ENCODE results near the gene SGTB.

The SGTB gene

GRCh38 chr5:65762234-65762633 is 40.3 kb upstream of the SGTB start:
- peaks cover 0 to 96% (median 11%) of the 10 kb centered on the region in 11 experiments; a peak in 12 of 22 replicates for H4K20me1 ChIP-seq
- no peak for TF ChIP-seq Cebpa-rat (IDR thresholded peaks at IDR 0.05)
- no peak overlapping the region for H3K4me2 ChIP-seq
- no peak overlapping the region for H3K27ac ChIP-seq
- H3K9ac ChIP-seq: no peak overlapping the region
- H3K36me3 ChIP-seq: peaks cover 41 to 98% (median 70%) of the 10 kb centered on the region in 11 experiments
- no peaks in the 10 kb centered on the region; a peak in 1 of 20 replicates for H3K4me1 ChIP-seq
- no peak overlapping the region for H3K4me3 ChIP-seq
- H3K9me3 ChIP-seq (replicated peaks in 1 of 11): peaks cover 0 to 15% (median 10%) of the 10 kb centered on the region in 11 experiments; a peak in 15 of 22 replicates
- H3K27me3 ChIP-seq: no peaks in the 10 kb centered on the region

- H3K9me3 ChIP-seq (replicated peaks in 1 of 11): no peaks in the 10 kb centered on the region
- no peak overlapping the region for H3K4me2 ChIP-seq
- no peak overlapping the region for H3K9ac ChIP-seq
- no peak overlapping the region for H3K27ac ChIP-seq
- TF ChIP-seq Cebpa-rat (IDR thresholded peaks at IDR 0.05): no peak
- peaks cover 6 to 96% (median 27%) of the 10 kb centered on the region in 11 experiments; a peak in 16 of 22 replicates for H4K20me1 ChIP-seq
- no peaks in the 10 kb centered on the region for H3K27me3 ChIP-seq
- no peak overlapping the region for H3K4me3 ChIP-seq
- peaks cover 26 to 98% (median 55%) of the 10 kb centered on the region in 11 experiments for H3K36me3 ChIP-seq
- no peaks in the 10 kb centered on the region; a peak in 1 of 20 replicates for H3K4me1 ChIP-seq
These were observed 38.8 kb upstream of the SGTB start for GRCh38 chr5:65760504-65761275.

- H3K27ac ChIP-seq: no peak overlapping the region
- peaks cover 0 to 13% (median 4%) of the 10 kb centered on the region in 10 experiments; a peak in 7 of 20 replicates for H3K4me1 ChIP-seq
- TF ChIP-seq Cebpa-rat (IDR thresholded peaks at IDR 0.05): no peak
- no peaks in the 10 kb centered on the region for H3K9me3 ChIP-seq (replicated peaks in 1 of 11)
- no peak overlapping the region for H3K4me2 ChIP-seq
- no peak overlapping the region for H3K4me3 ChIP-seq
- peaks cover 7 to 100% (median 42%) of the 10 kb centered on the region in 11 experiments; a peak in 16 of 22 replicates for H4K20me1 ChIP-seq
- H3K9ac ChIP-seq: no peak overlapping the region
- peaks cover 14 to 97% (median 40%) of the 10 kb centered on the region in 11 experiments; a peak in 21 of 22 replicates for H3K36me3 ChIP-seq
- H3K27me3 ChIP-seq: no peaks in the 10 kb centered on the region
These were observed 36.7 kb upstream of the SGTB start for GRCh38 chr5:65758546-65759144.

- peaks cover 0 to 12% (median 8%) of the 10 kb centered on the region in 11 experiments; a peak in 17 of 22 replicates for H3K9me3 ChIP-seq (replicated peaks in 1 of 11)
- TF ChIP-seq Cebpa-rat (IDR thresholded peaks at IDR 0.05): no peak
- peaks cover 0 to 96% (median 16%) of the 10 kb centered on the region in 11 experiments; a peak in 9 of 22 replicates for H3K36me3 ChIP-seq
- H3K9ac ChIP-seq: no peak overlapping the region
- H3K27me3 ChIP-seq: no peaks in the 10 kb centered on the region
- no peak overlapping the region for H3K4me3 ChIP-seq
- H4K20me1 ChIP-seq: peaks cover 18 to 100% (median 82%) of the 10 kb centered on the region in 11 experiments; a peak in 18 of 22 replicates
- H3K4me2 ChIP-seq: peak overlapping the region in 2 of 11 experiments; percentile 18 to 55; a peak in 3 of 22 replicates
- no peak overlapping the region for H3K27ac ChIP-seq
- peaks cover 0 to 46% (median 4%) of the 10 kb centered on the region in 10 experiments; a peak in 7 of 20 replicates for H3K4me1 ChIP-seq
These were observed 31.3 kb upstream of the SGTB start for GRCh38 chr5:65753189-65753588.

- Histone ChIP-seq H3K4me3 (no peak overlapping the region), H3K4me2 (no peak overlapping the region), H3K27ac (no peak overlapping the region), H3K4me1 (peaks cover 0 to 64% (median 4%) of the 10 kb centered on the region in 10 experiments; a peak in 7 of 20 replicates), H3K36me3 (peaks cover 0 to 95% (median 22%) of the 10 kb centered on the region in 11 experiments; a peak in 11 of 22 replicates), H4K20me1 (peaks cover 14 to 98% (median 62%) of the 10 kb centered on the region in 11 experiments; a peak in 16 of 22 replicates), H3K9ac (no peak overlapping the region), H3K27me3 (no peaks in the 10 kb centered on the region), H3K9me3 (replicated peaks in 1 of 11) (peaks cover 0 to 33% (median 17%) of the 10 kb centered on the region in 11 experiments; a peak in 18 of 22 replicates)
- TF ChIP-seq Cebpa-rat (IDR thresholded peaks at IDR 0.05): no peak
These were observed 29.0 kb upstream of the SGTB start for GRCh38 chr5:65750938-65751337.

- Histone ChIP-seq H3K4me1 (peaks cover 0 to 74% (median 4%) of the 10 kb centered on the region in 10 experiments; a peak in 7 of 20 replicates), H3K4me2 (no peak overlapping the region), H3K27ac (no peak overlapping the region), H3K27me3 (no peaks in the 10 kb centered on the region), H3K9ac (no peak overlapping the region), H3K36me3 (peaks cover 0 to 96% (median 26%) of the 10 kb centered on the region in 11 experiments; a peak in 11 of 22 replicates), H3K4me3 (no peak overlapping the region), H4K20me1 (peaks cover 14 to 98% (median 62%) of the 10 kb centered on the region in 11 experiments; a peak in 16 of 22 replicates), H3K9me3 (replicated peaks in 1 of 11) (peaks cover 0 to 37% (median 17%) of the 10 kb centered on the region in 11 experiments; a peak in 18 of 22 replicates)
- no peak for TF ChIP-seq Cebpa-rat (IDR thresholded peaks at IDR 0.05)
These were observed 28.0 kb upstream of the SGTB start for GRCh38 chr5:65749956-65750355.

GRCh38 chr5:65749221-65749844 is 27.4 kb upstream of the SGTB start:
- peaks cover 3 to 95% (median 26%) of the 10 kb centered on the region in 11 experiments; a peak in 11 of 22 replicates for H3K36me3 ChIP-seq

GRCh38 chr5:65742565-65743231 is 20.8 kb upstream of the SGTB start:
- peak overlapping the region in 2 of 11 experiments; percentile 51 to 54; a peak in 4 of 22 replicates for H3K4me2 ChIP-seq
- peaks cover 0 to 21% (median 5%) of the 10 kb centered on the region in 11 experiments; a peak in 14 of 22 replicates for H3K9me3 ChIP-seq (replicated peaks in 1 of 11)
- no peaks in the 10 kb centered on the region for H3K27me3 ChIP-seq
- no peak overlapping the region for H3K4me3 ChIP-seq
- peaks cover 0 to 85% (median 9%) of the 10 kb centered on the region in 11 experiments; a peak in 12 of 22 replicates for H3K36me3 ChIP-seq
- TF ChIP-seq Cebpa-rat (IDR thresholded peaks at IDR 0.05): no peak
- H3K4me1 ChIP-seq: peaks cover 0 to 95% (median 0%) of the 10 kb centered on the region in 10 experiments; a peak in 4 of 20 replicates
- peaks cover 0 to 72% (median 55%) of the 10 kb centered on the region in 11 experiments; a peak in 17 of 22 replicates for H4K20me1 ChIP-seq
- no peak overlapping the region for H3K27ac ChIP-seq
- no peak overlapping the region for H3K9ac ChIP-seq

More at GRCh38 chr5:65749221-65749844, 27.4 kb upstream of the SGTB start:
- no peak overlapping the region for H3K4me3 ChIP-seq
- peak overlapping the region in 1 of 11 experiments; percentile 23; a peak in 1 of 22 replicates for H3K4me2 ChIP-seq
- no peaks in the 10 kb centered on the region for H3K27me3 ChIP-seq
- peaks cover 0 to 74% (median 2%) of the 10 kb centered on the region in 10 experiments; a peak in 7 of 20 replicates for H3K4me1 ChIP-seq
- no peak overlapping the region for H3K27ac ChIP-seq
- H3K9me3 ChIP-seq (replicated peaks in 1 of 11): peaks cover 0 to 37% (median 17%) of the 10 kb centered on the region in 11 experiments; a peak in 18 of 22 replicates
- H3K9ac ChIP-seq: no peak overlapping the region
- H4K20me1 ChIP-seq: peaks cover 14 to 98% (median 62%) of the 10 kb centered on the region in 11 experiments; a peak in 16 of 22 replicates
- TF ChIP-seq Cebpa-rat (IDR thresholded peaks at IDR 0.05): no peak

Data from BLaER1 treated with 17β-estradiol and CSF1 and Interleukin-3, amounts not matched to agents 10 nM and 100 nM (cell line).